Suprapubic skin (tissue), 4 donors: Measurements from ENCODE around the gene GPR35. TPM values are rescaled to one million over a fixed set of nuclear protein-coding genes. Genes with fewer than 3 reads are reported as not detected.

Experiments used
- DNase-seq, 2 donors: peaks; one replicate each; pipeline ENCODE4 v3.0.0-alpha.2; 2019; ENCODE audit warnings: low spot score in 2 of 2
- H3K27ac ChIP-seq: fragments of 200-600 bp; sonication (generic); one replicate; pipeline ENCODE4 v1.5.1; 2019
- H3K27me3 ChIP-seq: fragments of 200-600 bp; sonication (generic); one replicate; pipeline ENCODE4 v1.5.1; 2019
- H3K36me3 ChIP-seq: fragments of 200-600 bp; sonication (generic); one replicate; pipeline ENCODE4 v1.5.1; 2019
- H3K4me1 ChIP-seq: fragments of 200-600 bp; sonication (generic); one replicate; pipeline ENCODE4 v1.5.1; 2019
- H3K4me3 ChIP-seq: fragments of 200-600 bp; sonication (generic); one replicate; pipeline ENCODE4 v1.5.1; 2019; ENCODE audit warnings: mild to moderate bottlenecking
- H3K9me3 ChIP-seq: fragments of 200-600 bp; sonication (generic); one replicate; pipeline ENCODE4 v1.5.1; 2019
- EP300 ChIP-seq: sonication (generic); formaldehyde crosslinking; IDR thresholded peaks from one replicate; pipeline ENCODE4 v1.6.1; 2017; ENCODE audit warnings: antibody characterized with exemption
- POLR2A ChIP-seq, 2 donors: fragments of 450-650 bp; IDR thresholded peaks; one replicate each; pipeline ENCODE4 v1.6.1; 2017; ENCODE audit warnings: antibody characterized with exemption in 2 of 2, mild to moderate bottlenecking in 2 of 2, moderate library complexity in 2 of 2
- POLR2AphosphoS5 ChIP-seq, 3 donors: sonication (generic); formaldehyde crosslinking; IDR thresholded peaks; one replicate each; pipeline ENCODE4 v1.6.1; 2017; ENCODE audit warnings: antibody characterized with exemption in 3 of 3
- WGBS: methylation state at CpG from one replicate; pipeline ENCODE4 v1.1.5; 2018; 5-methylcytosine and 5-hydroxymethylcytosine counted together
- total RNA-seq, 4 donors: library from RNA; depleted of rRNA; stranded (reverse); fragments of >200 nt; gene quantifications; one replicate each; pipeline ENCODE4 v1.1.0, GENCODE V29; 2016
- TF ChIP-seq, protein P1 (sequence below), 2 donors: fragments of 200-600 bp in 1 of 2; fragments of 450-650 bp in 1 of 2; sonication (generic) in 1 of 2; IDR thresholded peaks; one replicate each; pipeline ENCODE4 v1.5.1; 2016 to 2019; ENCODE audit warnings: antibody characterized with exemption in 2 of 2, mild to moderate bottlenecking in 1 of 2, moderate library complexity in 1 of 2

GPR35 gene
- total RNA-seq, 4 donors from 2014 or later: 1.4 to 7.5 (median 2.5) TPM

DNA sequence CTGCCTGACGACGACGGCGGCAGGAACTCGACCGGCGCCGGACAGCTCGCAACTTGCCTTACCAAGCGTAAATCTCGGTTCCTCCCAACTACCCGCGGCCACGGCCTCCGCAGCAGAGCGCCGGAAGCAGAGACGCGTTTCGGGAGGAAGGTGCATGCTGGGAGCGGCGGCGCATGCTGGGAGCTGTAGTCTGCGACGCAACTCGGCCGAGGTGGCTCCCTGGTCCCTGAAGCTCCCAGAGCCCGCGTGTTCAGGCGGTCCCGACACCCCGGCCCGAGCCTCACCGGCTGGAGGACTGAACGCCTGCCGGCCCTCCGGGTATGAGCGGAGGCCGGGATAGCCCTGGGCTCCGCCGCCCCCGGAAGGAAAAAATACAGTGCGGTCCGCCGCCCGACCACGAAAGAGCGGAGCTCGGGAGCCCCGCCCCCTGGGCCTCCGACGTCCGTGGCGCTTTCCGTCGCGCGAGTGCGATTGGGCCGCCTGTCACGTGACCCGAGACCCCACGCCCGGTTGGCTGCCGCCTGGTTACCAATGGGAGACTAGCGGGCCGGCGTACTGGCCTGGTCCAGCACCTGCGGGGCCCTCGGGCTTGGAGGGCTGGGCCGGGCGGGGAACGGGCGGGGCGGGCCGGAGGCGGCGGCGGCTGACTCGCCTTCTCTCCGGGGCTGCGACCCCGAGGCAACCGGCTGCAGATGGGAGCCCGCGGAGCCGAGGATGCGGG is 38.9 kb upstream of the GPR35 start, which contains the start of gene CAPN10:
Gene CAPN10, plus strand, starts transcription at position 537 of the 721 bp plus-strand sequence. Its CDS starts 178 bp downstream, at position 715.
- peak within 1 kb of the TSS; percentile 94 for H3K27ac ChIP-seq
- peaks cover 21% of the 10 kb centered on the region for H3K36me3 ChIP-seq
- no peaks in the 10 kb centered on the region for H3K9me3 ChIP-seq
- peak within 1 kb of the TSS; percentile 98 for H3K4me3 ChIP-seq
- peak; percentile 99 to 100 for DNase-seq
- no peaks in the 10 kb centered on the region for H3K27me3 ChIP-seq
- 0% methylated on average over 10 of the region's 88 CpGs for WGBS
- H3K4me1 ChIP-seq: peaks cover 40% of the 10 kb centered on the region
- peak in 2 of 3 donors; percentile 86 to 88 for TF ChIP-seq POLR2AphosphoS5 (IDR thresholded peaks at IDR 0.05)
- peak in 1 of 2 donors; percentile 57 for TF ChIP-seq POLR2A (IDR thresholded peaks at IDR 0.05)
- TF ChIP-seq, protein P1, sequence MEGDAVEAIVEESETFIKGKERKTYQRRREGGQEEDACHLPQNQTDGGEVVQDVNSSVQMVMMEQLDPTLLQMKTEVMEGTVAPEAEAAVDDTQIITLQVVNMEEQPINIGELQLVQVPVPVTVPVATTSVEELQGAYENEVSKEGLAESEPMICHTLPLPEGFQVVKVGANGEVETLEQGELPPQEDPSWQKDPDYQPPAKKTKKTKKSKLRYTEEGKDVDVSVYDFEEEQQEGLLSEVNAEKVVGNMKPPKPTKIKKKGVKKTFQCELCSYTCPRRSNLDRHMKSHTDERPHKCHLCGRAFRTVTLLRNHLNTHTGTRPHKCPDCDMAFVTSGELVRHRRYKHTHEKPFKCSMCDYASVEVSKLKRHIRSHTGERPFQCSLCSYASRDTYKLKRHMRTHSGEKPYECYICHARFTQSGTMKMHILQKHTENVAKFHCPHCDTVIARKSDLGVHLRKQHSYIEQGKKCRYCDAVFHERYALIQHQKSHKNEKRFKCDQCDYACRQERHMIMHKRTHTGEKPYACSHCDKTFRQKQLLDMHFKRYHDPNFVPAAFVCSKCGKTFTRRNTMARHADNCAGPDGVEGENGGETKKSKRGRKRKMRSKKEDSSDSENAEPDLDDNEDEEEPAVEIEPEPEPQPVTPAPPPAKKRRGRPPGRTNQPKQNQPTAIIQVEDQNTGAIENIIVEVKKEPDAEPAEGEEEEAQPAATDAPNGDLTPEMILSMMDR (IDR thresholded peaks at IDR 0.05): no peak
- TF ChIP-seq EP300: no peak

DNA sequence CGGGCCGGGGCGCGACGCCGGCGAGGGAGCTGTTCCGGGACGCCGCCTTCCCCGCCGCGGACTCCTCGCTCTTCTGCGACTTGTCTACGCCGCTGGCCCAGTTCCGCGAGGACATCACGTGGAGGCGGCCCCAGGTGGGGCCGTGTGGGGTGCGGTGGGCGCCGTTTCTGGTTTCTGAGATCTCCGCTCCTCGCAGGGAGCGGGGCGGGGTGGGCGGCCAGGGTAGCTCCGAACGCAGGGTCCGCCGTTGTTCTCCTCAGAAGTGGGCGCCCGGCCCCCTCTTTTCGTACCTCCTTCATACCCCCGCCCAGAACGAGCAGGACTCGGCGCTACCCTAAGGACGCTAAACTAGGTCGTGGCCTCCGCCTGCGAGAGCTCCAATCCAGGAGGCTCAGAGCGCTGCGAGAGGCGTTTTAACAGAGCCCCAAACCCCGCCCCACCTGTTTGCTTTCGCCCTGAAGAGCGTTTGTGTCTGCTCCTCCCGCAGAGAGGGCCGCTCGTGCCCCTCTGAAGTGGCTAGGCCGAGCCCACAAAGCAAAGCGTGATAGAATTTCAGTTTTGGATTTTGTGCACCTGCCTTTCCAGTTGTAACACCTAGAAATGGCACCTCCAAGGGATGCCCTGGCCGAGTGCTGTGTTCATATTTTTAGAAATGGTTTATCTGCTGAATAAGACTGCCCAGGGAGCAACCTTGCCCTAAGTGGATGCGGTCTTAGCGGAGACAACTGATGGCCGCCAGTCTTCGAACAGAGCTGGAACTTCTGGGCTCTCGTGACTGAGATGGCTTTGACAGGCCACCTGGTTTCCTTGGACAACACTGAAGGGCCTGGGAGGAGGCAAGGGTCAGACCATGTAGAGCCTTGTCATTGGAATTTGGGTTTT is 38.1 kb upstream of the GPR35 start:
- no peak for DNase-seq
- Histone ChIP-seq H3K4me1 (peaks cover 40% of the 10 kb centered on the region), H3K4me3 (peak overlapping the region; percentile 98), H3K27ac (peak overlapping the region; percentile 94), H3K9me3 (no peaks in the 10 kb centered on the region), H3K27me3 (no peaks in the 10 kb centered on the region), H3K36me3 (peaks cover 29% of the 10 kb centered on the region)
- 0% methylated on average over 18 of the region's 62 CpGs for WGBS
- TF ChIP-seq, protein P1 (IDR thresholded peaks at IDR 0.05): no peak
- TF ChIP-seq EP300: no peak
- no peak for TF ChIP-seq POLR2AphosphoS5 (IDR thresholded peaks at IDR 0.05)
- no peak for TF ChIP-seq POLR2A (IDR thresholded peaks at IDR 0.05)

DNA sequence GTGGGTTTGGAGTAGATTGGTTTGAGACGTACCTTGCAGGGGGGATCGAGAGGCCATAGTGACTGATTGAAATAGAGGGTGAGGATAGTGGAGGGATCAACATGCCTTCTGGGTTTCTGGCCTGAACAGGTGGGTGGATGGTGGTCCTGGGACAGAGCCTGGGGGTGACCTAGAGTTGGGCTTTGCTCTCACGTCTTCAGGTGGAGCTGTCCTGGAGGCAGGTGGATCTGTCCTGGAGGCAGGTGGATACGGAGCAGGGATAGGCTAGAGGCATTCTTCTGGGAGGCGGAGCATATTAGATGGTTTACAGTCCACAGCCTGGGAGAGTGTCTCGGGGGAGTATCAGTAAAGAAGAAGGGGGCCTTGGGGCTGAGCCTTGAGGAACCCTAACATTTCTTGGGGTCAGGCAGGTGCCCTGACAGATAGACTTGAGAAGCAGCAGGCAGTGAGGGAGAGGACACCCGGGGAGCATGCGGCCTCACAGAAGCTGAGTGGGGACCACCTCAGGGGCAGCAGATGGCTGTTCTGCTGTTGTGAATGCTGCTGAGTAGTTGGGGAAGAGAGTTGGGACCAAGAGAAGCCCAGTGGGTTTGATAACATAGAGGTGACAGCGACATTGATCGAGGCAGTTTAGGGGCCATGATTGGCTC is 37.1 kb upstream of the GPR35 start:
- TF ChIP-seq, protein P1 (IDR thresholded peaks at IDR 0.05): no peak
- TF ChIP-seq POLR2AphosphoS5 (IDR thresholded peaks at IDR 0.05): no peak
- TF ChIP-seq EP300: no peak
- no peak for TF ChIP-seq POLR2A (IDR thresholded peaks at IDR 0.05)
- 82% methylated on average over 10 of the region's 10 CpGs for WGBS
- no peak overlapping the region for H3K27ac ChIP-seq
- peak overlapping the region; percentile 98 for H3K4me3 ChIP-seq
- no peaks in the 10 kb centered on the region for H3K27me3 ChIP-seq
- DNase-seq: no peak
- peaks cover 32% of the 10 kb centered on the region for H3K36me3 ChIP-seq
- peaks cover 40% of the 10 kb centered on the region for H3K4me1 ChIP-seq
- H3K9me3 ChIP-seq: no peaks in the 10 kb centered on the region

DNA sequence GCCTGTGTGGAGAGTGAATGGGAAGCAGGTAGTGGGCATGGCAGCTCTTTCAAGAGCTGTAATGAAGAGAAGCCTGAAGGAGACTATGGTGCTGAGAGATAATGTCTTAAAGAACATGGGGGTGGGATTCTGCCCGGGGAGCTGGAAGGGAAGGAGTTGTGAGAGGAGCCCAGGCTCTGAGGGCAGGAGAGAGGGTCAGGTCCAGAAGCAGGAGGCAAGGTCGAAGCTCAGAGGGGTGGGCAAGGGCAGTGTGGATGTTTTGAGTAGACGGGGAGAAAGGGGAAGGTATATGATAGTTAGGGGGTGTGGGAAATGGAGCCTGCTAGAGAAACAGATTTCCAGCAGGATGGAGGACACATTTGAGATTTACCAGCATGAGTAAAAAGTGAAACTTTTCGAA is 36.6 kb upstream of the GPR35 start:
- no peaks in the 10 kb centered on the region for H3K27me3 ChIP-seq
- H3K36me3 ChIP-seq: peaks cover 34% of the 10 kb centered on the region
- 85% methylated on average over 4 of the region's 4 CpGs for WGBS
- H3K4me1 ChIP-seq: peaks cover 39% of the 10 kb centered on the region
- no peaks in the 10 kb centered on the region for H3K9me3 ChIP-seq
- no peak overlapping the region for H3K27ac ChIP-seq
- H3K4me3 ChIP-seq: no peak overlapping the region
- TF ChIP-seq, protein P1 (IDR thresholded peaks at IDR 0.05): no peak
- TF ChIP-seq POLR2AphosphoS5 (IDR thresholded peaks at IDR 0.05) (no peak), EP300 (no peak)
- DNase-seq: no peak
